NCI-H2171 treated with DMSO at 0.1 percent for 48 hours (cell line): ENCODE results near the gene ICAM4.
A peak's percentile ranks its signal among the peaks of the same experiment; 100 is the strongest.
"Not testable (repeated sequence)": the region's sequence is repeated elsewhere in the genome, so short reads cannot be mapped to it uniquely, and the experiment has no call there.

Experiments used
- DNase-seq: peaks from one replicate; lab custom pipeline; 2025; lab: John Stamatoyannopoulos, UW

The ICAM4 gene, protein sequence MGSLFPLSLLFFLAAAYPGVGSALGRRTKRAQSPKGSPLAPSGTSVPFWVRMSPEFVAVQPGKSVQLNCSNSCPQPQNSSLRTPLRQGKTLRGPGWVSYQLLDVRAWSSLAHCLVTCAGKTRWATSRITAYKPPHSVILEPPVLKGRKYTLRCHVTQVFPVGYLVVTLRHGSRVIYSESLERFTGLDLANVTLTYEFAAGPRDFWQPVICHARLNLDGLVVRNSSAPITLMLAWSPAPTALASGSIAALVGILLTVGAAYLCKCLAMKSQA

DNA sequence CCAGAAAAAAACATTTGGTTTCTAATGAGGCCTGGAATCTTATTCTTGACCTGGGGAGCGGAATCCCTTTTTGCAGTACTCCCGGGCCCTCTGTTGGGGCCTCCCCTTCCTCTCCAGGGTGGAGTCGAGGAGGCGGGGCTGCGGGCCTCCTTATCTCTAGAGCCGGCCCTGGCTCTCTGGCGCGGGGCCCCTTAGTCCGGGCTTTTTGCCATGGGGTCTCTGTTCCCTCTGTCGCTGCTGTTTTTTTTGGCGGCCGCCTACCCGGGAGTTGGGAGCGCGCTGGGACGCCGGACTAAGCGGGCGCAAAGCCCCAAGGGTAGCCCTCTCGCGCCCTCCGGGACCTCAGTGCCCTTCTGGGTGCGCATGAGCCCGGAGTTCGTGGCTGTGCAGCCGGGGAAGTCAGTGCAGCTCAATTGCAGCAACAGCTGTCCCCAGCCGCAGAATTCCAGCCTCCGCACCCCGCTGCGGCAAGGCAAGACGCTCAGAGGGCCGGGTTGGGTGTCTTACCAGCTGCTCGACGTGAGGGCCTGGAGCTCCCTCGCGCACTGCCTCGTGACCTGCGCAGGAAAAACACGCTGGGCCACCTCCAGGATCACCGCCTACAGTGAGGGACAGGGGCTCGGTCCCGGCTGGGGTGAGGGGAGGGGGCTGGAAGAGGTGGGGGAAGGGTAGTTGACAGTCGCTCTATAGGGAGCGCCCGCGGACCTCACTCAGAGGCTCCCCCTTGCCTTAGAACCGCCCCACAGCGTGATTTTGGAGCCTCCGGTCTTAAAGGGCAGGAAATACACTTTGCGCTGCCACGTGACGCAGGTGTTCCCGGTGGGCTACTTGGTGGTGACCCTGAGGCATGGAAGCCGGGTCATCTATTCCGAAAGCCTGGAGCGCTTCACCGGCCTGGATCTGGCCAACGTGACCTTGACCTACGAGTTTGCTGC is at the start of gene ICAM4:
Gene ICAM4, plus strand, starts transcription at position 153 of the 935 bp plus-strand sequence. Its CDS starts 58 bp downstream, at position 211.
- peak; percentile 74 for DNase-seq

DNA sequence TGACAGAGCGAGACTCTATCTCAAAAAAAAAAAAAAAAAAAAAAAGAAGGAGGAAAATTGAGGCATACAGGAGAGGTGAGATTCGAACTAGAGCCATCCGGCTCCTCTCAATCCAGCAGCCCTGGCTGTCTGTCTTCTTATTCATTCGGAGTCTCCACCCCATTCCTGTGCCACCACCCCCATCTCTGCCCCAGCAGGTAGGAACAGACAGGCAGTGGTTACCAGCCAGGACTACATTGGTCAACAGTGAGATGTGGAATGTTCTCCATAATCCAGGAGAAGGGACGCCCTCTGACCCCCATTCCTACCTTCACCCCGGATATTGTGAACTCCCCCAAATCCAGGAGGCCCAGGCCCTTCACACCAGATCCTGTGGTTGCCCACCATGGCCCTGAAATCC is 49.1 kb upstream of the ICAM4 start:
- DNase-seq = no peak

DNA sequence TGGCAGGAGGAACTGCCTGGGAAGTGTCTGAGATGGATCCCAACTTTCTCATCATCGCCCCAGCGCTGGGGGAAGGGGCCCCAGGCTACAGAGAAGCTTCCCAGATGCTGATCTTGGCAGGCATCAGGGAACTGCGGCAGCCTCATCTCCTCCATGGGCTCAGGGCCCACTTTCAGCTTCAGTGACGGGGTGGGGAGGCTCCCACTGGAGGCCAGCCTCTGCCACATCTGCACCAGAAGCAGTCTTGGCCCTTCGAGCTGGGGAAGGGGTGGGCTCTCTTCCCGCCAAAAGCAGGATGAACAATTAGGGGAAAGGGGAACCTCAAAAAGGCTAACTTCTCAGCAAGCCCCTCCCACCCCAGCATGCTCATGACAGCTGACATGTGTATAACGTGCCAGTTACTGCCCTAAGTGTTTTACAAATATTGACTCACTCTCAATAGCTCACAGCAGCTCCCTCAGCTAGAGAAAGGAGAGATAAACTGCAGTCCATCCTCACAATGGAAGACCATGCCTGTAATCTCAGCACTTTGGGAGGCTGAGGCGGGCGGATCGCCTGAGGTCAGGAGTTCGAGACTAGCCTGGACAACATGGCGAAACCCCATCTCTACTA is 48.5 kb upstream of the ICAM4 start:
- DNase-seq = no peak

DNA sequence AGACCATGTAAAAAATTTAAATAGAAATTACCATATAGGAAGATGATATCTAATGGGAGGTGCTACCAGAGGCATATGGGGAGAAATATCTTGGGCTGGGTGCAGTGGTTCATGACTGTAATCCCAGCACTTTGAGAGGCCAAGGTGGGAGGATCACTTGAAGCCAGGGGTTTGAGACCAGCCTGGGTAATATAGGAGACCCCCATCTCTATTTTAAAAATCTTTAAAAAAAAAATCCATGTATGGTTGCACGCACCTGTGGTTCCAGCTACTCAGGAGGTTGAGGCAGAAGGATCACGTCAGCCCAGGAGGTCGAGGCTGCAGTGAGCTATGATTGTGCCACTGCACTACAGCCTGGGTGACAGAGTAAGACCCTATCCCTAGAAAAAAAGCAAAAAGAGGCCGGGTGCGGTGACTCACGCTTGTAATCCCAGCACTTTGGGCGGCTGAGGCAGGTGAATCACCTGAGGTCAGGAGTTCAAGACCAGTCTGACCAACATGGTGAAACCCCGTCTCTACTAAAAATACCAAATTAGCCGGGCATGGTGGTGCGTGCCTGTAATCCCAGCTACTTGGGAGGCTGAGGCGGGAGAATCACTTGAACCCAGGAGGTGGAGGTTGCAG is 44.8 kb upstream of the ICAM4 start:
- not testable (repeated sequence) for DNase-seq

DNA sequence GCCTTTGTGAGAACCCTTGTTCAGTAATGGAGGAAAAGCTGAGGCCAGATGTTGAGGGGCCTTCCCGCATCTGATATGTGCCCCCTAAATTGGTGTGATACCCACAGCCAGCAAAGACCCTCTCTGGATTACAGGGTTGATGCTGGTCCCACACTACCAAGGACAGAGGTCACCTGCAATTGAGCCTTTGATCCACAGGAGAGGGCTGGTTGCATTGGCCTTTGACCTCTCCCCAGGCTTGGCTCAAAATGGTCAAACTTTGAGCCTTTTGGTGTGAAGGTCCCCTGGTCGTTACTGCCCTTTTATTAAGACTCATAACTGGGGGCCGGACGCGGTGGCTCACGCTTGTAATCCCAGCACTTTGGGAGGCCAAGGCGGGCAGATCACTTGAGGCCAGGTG is 43.1 kb upstream of the ICAM4 start:
- DNase-seq = no peak

DNA sequence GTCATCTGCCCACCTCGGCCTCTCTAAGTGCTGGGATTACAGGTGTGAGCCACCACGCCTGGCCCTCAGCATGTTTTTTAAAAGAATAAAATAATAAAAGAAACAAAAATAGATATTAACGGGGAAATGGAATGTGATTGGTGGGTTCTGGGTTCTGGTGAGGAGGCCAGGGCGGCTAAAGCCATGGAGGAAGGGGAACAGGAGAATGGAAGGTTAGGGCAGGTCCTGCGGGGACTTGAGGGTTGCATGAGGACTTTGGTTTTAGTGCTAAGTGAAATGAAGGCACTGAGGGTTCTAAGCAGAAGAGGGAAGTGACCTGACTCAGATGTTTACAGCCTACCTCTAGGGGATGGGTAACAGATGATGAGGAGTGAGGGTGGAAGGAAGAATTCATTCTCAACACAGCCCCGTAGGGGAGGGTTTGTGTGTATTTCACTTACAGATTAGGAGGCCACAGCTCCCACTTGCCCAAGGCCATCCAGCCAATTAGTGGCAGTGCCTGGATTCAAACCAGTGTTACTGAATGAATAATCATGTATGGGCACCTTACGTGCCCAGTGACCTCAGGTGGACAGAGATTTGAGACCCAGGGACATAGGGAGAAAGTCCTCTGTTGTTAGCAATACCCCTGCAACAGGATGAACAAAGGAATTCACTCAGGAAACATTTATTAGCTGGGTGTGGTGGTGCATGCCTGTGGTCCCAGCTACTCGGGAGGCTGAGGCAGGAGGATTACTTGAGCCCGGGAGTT is 41.4 kb upstream of the ICAM4 start:
- DNase-seq = no peak

DNA sequence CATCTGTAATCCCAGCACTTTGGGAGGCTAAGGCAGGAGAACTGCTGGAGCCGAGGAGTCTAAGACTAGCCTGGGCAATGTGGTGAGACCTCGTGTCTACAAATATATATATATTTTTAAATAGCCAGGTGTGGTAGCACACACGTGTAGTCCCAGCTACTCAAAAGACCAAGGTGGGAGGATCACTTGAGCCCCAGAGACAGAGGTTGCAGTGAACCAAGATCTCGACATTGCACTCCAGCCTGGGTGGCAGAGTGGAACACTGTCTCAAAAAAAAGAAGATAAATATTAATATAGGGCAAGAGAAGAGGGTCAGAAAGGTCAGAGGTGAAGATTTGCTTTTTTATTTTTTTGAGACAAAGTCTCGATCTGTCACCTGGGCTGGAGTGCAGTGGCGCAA is 40.2 kb upstream of the ICAM4 start:
- no peak for DNase-seq

DNA sequence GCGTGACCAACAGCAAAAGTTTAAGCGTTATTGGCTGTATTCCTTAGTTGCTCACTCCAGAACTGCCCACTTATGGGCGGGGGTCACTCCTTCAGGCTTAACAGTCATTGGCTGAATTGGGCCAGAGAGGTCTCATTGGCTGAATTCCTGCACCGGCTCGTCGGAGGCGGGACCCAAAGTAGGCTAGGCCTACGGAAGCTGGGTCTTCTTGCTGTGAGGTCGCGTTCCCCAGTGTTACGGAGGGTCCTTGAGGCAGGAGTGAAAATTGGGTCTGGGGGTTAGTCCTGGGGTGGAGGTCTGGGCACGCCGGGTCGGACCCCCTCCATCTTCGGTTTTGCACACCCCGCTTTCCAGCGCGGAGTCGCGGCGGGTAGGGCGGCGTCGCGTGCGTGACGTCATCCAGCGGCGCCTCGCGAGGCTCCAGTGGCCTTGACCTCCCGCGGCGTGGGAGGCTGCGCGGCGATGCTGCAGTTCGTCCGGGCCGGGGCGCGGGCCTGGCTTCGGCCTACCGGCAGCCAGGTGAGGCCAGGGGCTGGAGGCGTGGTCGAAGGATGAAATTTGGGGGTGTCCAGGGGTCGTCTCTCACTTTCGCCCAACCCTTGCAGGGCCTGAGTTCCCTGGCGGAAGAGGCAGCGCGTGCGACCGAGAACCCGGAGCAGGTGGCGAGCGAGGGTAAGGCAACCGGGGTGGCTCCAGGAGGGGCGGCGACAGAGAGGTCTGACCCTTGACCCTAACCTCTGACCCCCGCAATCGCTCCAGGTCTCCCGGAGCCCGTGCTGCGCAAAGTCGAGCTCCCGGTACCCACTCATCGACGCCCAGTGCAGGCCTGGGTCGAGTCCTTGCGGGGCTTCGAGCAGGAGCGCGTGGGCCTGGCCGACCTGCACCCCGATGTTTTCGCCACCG is 34.7 kb upstream of the ICAM4 start, which contains the start of gene MRPL4:
Gene MRPL4, plus strand, starts transcription at position 423 of the 903 bp plus-strand sequence. Its CDS starts 40 bp downstream, at position 463.
- peak; percentile 99 for DNase-seq

DNA sequence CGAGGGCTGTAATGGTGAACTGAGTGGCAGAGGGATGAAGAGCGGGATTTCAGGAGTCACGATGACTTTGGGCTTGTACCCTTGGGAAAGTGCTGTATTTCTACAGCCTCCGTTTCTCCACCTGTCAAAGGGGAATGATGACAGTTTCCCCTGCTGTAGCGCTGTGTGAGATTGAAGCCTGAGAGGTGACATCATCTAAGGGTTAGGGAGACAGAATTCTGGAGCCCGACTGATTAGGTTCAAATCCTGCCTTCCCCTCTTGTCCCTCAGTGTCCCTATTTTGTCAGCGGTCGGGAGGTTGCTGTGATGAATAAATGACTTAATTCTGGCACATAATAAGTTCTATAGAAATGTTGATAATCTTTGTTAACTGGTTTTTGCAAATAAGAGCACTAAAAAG is 34.0 kb upstream of the ICAM4 start:
- DNase-seq = no peak

DNA sequence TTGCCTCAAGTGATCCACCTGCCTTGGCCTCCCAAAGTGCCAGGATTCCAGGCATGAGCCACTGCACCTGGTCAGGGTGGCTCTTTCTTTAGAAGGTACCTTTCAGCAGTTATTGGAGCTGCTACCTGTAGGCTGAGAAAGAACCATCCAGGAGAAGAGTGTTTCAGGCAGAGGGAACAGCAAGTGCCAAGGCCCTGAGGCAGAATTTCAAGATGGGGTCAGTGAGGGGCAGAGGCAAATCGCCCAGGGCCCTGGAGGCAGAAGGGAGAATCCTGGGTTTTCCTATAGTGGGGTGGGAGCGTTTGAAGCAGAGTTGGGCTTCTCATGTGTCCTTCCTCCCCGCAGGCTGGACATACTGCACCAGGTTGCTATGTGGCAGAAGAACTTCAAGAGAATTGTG is 32.5 kb upstream of the ICAM4 start:
- no peak for DNase-seq

DNA sequence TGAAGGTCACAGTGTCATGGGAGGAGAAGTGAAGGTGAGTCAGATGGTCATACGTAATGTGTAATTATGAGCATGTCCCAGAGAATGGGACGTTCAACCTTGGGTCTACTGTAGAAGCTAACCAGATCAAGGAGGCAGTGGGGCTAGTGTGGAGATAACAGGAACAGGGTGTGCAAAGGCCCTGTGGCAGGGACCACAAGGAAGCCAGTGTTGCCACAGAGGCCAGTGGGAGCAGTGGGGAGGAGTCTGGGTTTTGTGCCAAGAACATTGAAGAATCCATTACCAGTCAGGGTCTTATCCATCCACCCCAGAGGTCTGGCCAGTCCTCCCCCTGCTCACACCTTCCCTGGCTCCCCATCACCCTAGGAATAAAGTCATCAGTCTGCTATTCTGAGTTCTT is 31.4 kb upstream of the ICAM4 start:
- DNase-seq = no peak

DNA sequence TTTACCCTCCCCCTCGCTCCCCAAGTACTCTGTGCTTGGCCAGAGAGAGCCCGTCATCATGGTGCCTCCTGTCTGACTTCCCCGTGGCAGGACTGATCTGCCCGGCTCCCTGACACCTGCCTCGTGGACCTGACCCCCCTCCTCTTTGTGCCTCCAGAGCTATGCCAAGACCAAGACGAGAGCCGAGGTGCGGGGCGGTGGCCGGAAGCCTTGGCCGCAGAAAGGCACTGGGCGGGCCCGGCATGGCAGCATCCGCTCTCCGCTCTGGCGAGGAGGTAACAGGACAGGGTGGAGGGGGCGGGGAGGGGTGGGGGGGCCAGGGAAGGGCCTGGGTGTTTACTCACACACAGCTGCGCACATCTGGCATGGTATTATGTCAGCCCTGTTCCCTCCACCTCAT is 30.2 kb upstream of the ICAM4 start:
- DNase-seq = no peak

DNA sequence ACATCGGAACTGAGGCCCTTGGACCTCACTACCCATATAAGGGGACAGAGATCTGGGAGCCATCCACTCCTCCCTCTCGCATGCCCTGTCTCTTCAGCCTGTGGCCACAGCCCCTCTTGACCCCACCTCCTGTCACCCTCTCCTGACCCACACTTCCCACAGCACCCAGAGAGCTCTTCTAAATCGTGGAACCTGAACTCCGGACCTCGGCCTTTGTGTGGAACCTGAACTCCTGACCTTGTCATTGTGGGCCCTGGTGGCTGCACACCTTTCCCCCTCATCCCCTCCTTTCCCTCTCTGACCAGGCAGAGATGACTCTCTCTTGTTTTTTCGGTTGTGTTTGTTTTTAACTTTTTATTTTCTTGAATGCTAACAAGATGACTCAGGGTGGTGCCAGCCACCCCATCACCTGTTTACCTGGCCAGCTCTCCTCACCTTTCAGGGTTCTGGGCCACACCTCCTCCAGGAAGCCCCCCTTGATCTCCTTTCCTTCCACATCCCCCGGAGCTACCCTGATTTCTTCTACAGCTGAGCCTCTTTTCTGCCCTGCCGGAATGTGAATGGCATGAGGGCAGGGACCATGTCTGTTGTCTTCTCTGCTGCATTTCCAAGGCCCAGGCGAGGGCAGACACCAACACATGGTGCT is 29.7 kb upstream of the ICAM4 start:
- no peak for DNase-seq

DNA sequence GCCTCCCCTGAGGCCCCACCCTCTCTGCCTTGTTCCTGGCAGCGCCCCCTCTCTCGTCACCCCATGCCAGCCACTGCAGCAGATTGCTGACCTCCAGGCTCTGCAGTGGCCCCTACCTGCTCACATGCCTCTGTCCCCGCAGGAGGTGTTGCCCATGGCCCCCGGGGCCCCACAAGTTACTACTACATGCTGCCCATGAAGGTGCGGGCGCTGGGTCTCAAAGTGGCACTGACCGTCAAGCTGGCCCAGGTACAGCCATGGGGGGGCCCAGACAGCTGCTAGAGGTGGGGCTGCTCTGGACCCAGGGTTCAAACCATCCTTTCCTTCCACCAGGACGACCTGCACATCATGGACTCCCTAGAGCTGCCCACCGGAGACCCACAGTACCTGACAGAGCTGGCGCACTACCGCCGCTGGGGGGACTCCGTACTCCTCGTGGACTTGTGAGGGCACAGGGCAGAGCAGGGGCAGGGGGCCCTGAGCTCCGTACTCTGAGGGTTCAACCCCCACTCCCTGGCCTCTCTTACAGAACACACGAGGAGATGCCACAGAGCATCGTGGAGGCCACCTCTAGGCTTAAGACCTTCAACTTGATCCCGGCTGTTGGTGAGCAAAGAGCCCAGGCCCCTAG is 28.6 kb upstream of the ICAM4 start:
- no peak for DNase-seq

DNA sequence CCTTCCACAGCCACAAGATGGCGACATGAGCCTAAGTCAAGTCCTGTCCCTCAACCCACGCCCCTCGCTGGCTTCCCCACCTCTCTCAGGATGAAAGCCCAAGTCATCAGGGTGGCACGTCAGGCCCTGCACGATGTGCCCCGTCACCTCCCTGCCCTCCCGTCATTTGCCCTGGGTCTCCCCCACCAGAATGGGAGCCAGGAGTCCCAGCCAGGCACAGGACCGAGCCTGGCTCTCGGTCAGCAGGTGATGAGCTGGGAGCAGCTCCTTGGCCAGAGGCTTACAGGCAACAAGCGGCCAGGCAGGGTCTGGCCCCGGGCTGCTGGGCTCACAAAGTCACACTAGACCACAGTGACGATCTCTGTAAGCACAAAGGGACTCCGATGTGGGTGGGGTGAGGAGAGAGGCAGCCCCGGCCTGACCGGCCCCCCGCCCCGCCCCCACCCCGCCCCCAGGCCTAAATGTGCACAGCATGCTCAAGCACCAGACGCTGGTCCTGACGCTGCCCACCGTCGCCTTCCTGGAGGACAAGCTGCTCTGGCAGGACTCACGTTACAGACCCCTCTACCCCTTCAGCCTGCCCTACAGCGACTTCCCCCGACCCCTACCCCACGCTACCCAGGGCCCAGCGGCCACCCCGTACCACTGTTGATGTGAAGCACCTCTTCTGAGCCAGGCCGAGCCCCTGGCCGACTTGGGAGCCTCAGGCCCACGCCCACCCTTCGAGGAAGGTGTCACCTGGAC is 27.4 kb upstream of the ICAM4 start:
- peak; percentile 93 for DNase-seq

DNA sequence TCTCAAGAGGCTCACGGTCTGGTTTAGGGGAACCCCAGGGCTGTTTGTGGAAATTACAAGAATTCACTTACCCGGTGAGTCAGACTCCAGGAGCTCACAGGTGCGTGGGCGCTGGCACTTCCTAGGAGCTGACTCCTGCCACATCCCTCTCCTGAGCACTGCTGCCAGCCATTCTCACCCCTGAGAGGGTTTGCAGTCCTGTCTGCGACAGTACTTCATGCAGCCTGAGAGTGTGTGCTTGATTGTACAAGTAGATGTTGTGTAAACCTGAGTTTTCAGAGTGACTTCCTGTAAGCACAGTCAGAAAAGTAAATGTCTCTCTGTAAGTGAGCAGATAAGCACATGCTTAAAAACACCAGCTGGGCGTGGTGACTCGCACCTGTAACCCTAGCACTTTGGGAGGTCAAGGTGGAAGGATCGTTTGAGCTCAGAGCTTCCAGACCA is 26.6 kb upstream of the ICAM4 start:
- DNase-seq = no peak

DNA sequence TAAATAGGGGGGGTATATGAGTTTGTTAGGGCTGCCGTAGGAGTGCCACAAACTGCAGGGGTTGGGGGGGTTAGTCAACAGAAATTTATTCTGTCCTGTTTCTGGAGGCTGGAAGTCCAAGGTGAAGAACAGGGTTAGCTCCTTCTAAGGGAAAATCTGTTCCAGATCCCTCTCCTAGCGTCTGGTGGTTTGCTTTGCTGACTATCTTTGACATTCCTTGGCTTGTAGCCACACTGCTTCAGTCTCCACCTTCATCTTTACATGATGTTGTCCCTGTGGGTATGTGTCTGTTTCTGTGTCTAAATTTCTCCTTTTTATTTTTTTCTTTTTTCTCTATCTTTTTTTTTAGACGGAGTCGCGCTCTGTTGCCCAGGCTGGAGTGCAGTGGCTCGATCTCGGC is 24.0 kb upstream of the ICAM4 start:
- no peak for DNase-seq

DNA sequence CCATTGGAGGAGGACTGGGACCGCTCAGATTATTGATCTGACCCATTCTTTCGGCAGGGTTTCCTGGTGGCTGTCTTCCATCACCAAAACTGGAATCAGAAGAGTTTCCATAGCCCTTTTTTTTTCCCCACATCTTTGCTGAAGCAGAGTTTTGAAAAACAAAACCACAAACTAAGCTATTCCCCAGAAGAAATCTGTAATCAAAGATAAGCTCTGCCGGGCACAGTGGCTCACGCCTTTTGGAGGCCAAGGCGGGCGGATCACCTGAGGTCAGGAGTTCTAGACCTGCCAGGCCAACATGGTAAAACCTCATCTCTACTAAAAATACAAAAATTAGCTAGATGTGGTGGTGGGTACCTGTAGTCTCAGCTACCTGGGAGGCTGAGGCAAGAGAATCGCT is 20.0 kb upstream of the ICAM4 start:
- DNase-seq = no peak

DNA sequence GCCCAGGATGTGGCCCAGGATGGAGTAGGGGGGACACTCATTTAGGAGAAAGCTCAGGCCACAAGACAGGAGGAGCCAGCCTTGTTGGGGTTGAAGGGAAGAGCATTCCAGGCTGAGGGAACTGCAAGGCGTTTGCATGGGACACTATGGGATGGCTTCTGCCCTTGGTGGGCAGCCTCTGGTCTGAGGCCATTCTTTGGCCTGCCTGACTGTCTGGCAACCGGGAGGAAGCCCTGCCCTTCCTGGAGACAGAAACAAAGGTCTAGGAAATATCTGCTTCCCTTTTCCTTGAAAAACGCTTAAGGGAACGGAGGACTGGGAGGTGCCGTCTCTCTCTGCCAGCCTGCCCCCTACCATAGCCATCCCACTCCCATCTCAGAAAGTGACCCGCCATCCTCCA is 18.7 kb upstream of the ICAM4 start:
- DNase-seq = no peak
